AG09309 (cell line): ENCODE results near the gene TMEM238.

Source experiments
- DNase-seq: peaks from one replicate; pipeline ENCODE4 v3.0.0-alpha.2; 2010; ENCODE audit warnings: low read depth
- H3K4me3 ChIP-seq: 2 replicates; pipeline ENCODE4 v1.5.1; 2011; ENCODE audit warnings: mild to moderate bottlenecking, low read depth, low read length, moderate library complexity; ENCODE audit not compliant: control insufficient read depth
- TF ChIP-seq, protein P1 (sequence below): IDR thresholded peaks from 2 replicates; pipeline ENCODE4 v1.5.1; 2011; ENCODE audit warnings: mild to moderate bottlenecking, low read depth, low read length, inconsistent platforms; ENCODE audit not compliant: insufficient read depth, control insufficient read depth; ENCODE audit errors: missing control alignments

Gene TMEM238

DNA sequence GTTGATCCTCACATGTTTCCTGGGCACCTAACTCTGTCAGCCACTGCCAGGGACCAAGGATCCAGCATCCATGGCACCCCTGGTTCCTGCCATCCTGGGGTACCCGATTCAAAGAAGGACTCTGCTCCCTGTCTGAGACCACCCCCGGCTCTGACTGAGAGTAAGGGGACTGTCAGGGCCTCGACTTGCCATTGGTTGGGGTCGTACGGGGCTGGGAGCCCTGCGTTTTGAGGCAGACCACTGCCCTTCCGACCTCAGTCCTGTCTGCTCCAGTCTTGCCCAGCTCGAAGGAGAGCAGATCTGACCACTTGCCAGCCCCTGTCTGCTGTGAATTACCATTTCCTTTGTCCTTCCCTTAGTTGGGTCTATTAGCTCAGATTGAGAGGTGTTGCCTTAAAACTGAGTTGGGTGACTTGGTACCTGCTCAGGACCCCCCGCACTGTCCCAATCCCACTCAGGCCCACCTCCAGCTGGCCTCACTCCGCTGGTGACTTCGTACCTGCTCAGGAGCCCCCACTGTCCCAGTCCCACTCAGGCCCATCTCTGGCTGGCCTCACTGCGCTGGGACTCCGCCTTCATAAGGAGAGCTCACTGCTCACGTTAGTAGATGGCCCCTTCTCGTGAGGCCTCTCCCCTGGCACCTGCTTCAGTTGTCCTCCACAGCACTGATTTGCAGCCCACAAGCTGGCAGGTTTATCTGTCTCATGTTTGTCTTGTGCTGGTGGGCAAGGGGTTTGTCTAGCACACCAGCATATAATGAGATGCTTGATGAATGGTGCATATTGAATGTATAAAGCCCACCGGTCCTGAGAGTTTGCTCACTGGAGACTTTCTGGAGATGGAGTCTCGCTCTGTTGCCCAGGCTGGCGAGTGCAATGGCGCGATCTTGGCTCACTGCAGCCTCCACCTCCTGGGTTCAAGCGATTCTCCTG lies 5.6 kb upstream of the TMEM238 start:
- TF ChIP-seq, protein P1, sequence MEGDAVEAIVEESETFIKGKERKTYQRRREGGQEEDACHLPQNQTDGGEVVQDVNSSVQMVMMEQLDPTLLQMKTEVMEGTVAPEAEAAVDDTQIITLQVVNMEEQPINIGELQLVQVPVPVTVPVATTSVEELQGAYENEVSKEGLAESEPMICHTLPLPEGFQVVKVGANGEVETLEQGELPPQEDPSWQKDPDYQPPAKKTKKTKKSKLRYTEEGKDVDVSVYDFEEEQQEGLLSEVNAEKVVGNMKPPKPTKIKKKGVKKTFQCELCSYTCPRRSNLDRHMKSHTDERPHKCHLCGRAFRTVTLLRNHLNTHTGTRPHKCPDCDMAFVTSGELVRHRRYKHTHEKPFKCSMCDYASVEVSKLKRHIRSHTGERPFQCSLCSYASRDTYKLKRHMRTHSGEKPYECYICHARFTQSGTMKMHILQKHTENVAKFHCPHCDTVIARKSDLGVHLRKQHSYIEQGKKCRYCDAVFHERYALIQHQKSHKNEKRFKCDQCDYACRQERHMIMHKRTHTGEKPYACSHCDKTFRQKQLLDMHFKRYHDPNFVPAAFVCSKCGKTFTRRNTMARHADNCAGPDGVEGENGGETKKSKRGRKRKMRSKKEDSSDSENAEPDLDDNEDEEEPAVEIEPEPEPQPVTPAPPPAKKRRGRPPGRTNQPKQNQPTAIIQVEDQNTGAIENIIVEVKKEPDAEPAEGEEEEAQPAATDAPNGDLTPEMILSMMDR: no peak
- no peak overlapping the region for H3K4me3 ChIP-seq
- no peak for DNase-seq

- TF ChIP-seq, protein P1: no peak
- peak overlapping the region; percentile 85 for H3K4me3 ChIP-seq
- no peak for DNase-seq
Observed at GRCh38 chr19:55387736-55388497, 3.8 kb upstream of the TMEM238 start.

- H3K4me3 ChIP-seq: peak overlapping the region; percentile 85
- no peak for DNase-seq
- TF ChIP-seq, protein P1: no peak
Observed at GRCh38 chr19:55386493-55386971, 2.4 kb upstream of the TMEM238 start.

- H3K4me3 ChIP-seq: peak within 1 kb of the TSS; percentile 85
- TF ChIP-seq, protein P1: no peak
- peak; percentile 86 for DNase-seq
Observed at GRCh38 chr19:55385724-55386492, 1.8 kb upstream of the TMEM238 start, which contains the start of gene RPL28. RPL28 (plus strand) TSS chr19:55385932; CDS start chr19:55386358, 426 bp downstream.

- TF ChIP-seq, protein P1: no peak
- H3K4me3 ChIP-seq: peak overlapping the region; percentile 45
- DNase-seq: peak; percentile 79
Observed at GRCh38 chr19:55384920-55385723, 1.0 kb upstream of the TMEM238 start.
